Panc1 (cell line): Measurements from ENCODE around the gene MAD1L1. TPM values are rescaled to one million over a fixed set of nuclear protein-coding genes. Genes with fewer than 3 reads are reported as not detected.
"Not testable (repeated sequence)": the region's sequence is repeated elsewhere in the genome, so short reads cannot be mapped to it uniquely, and the experiment has no call there.

ENCODE experiments used
- ATAC-seq: fragments of 200-7000 bp; cut with Tn5 transposase; 2 replicates; pipeline ENCODE4 v1.9.1; 2020; ENCODE audit warnings: mild to moderate bottlenecking, moderate library complexity
- BruUV-seq: library from RNA; stranded (reverse); fragments of 400-500 nt; replicated peaks from 2 replicates; lab custom pipeline; 2021; lab: Mats Ljungman, UMichigan
- CTCF ChIA-PET: fragments of 300-600 bp; sonication (Branson Sonifier 250); formaldehyde crosslinking; loops from one replicate; lab custom pipeline; 2022; ENCODE audit warnings: antibody characterized with exemption; lab: Charles Lee
- POLR2A ChIA-PET: fragments of 300-600 bp; sonication (Branson Sonifier 250); formaldehyde crosslinking; loops from one replicate; lab custom pipeline; 2022; ENCODE audit warnings: antibody characterized with exemption; lab: Charles Lee
- DNase-seq: peaks from one replicate; pipeline ENCODE4 v3.0.0-alpha.2; 2010; ENCODE audit warnings: low read depth, low spot score
- H3K27ac ChIP-seq: 2 replicates; pipeline ENCODE4 v1.5.1; 2011; ENCODE audit warnings: mild to moderate bottlenecking, low read length, inconsistent platforms
- H3K27me3 ChIP-seq: fragments of 200-500 bp; sonication (Bioruptor generic); 2 replicates; pipeline ENCODE4 v1.6.0; 2014; ENCODE audit warnings: low read length, inconsistent platforms; ENCODE audit not compliant: control insufficient read depth, insufficient read depth
- H3K36me3 ChIP-seq: fragments of 200-500 bp; sonication (Bioruptor generic); 2 replicates; pipeline ENCODE4 v1.5.1; 2014; ENCODE audit warnings: inconsistent platforms, mild to moderate bottlenecking, low read length, moderate library complexity; ENCODE audit not compliant: control insufficient read depth, insufficient read depth
- H3K4me1 ChIP-seq: 2 replicates; pipeline ENCODE4 v1.5.1; 2011; ENCODE audit warnings: inconsistent platforms, mild to moderate bottlenecking, low read length, moderate library complexity; ENCODE audit not compliant: control insufficient read depth, insufficient read depth
- H3K4me3 ChIP-seq, 2 experiments: 2 replicates each; pipeline ENCODE4 v1.5.1; 2011 to 2012; ENCODE audit warnings: low read depth in 2 of 2, low read length in 2 of 2, mild to moderate bottlenecking in 2 of 2, inconsistent platforms in 1 of 2, moderate library complexity in 1 of 2
- H3K9me3 ChIP-seq: fragments of 200-500 bp; sonication (Bioruptor generic); 2 replicates; pipeline ENCODE4 v1.5.1; 2014; ENCODE audit warnings: low read depth, mild to moderate bottlenecking, inconsistent platforms, low read length, moderate library complexity; ENCODE audit not compliant: control insufficient read depth, insufficient read depth
- CTCF ChIP-seq: fragments of 450-650 bp; IDR thresholded peaks from 2 replicates; pipeline ENCODE4 v1.5.1; 2017; ENCODE audit warnings: mild to moderate bottlenecking
- POLR2AphosphoS5 ChIP-seq: IDR thresholded peaks from 2 replicates; pipeline ENCODE4 v1.6.1; 2012; ENCODE audit warnings: mild to moderate bottlenecking, low read depth, low read length, moderate library complexity
- SIN3A ChIP-seq: IDR thresholded peaks from 2 replicates; pipeline ENCODE4 v1.6.1; 2012; ENCODE audit warnings: low read depth, mild to moderate bottlenecking, low read length, moderate library complexity, borderline replicate concordance; ENCODE audit not compliant: insufficient read depth
- TCF7L2 ChIP-seq: IDR thresholded peaks from 2 replicates; pipeline ENCODE4 v1.6.1; 2011; ENCODE audit warnings: mild to moderate bottlenecking, low read depth, low read length, inconsistent platforms
- in situ Hi-C: cut with HindIII; loops from 2 replicates; pipeline ENCODE4 v1.10.0; 2016; ENCODE audit warnings: low sequenced_read_pairs, low pct_unique_long_range_greater_than_20kb
- intact Hi-C: fragments of 100-400 bp; cut with micrococcal nuclease; formaldehyde crosslinking; loops from one replicate; pipeline ENCODE4 v1.10.0; 2022; ENCODE audit not compliant: unreplicated experiment
- total RNA-seq: library from RNA; stranded (reverse); gene quantifications from one replicate; pipeline ENCODE4 v1.2.1, GENCODE V29; 2021; ENCODE audit not compliant: unreplicated experiment
- TF ChIP-seq, protein P1 (sequence below), 2 experiments: IDR thresholded peaks; 2 replicates each; pipeline ENCODE4 v1.6.1; 2011 to 2012; ENCODE audit warnings: low read depth in 2 of 2, control low read depth in 1 of 2, low read length in 1 of 2, mild to moderate bottlenecking in 1 of 2, moderate library complexity in 1 of 2; ENCODE audit not compliant: insufficient read depth in 1 of 2

MAD1L1 gene
- total RNA-seq, 1 experiment from 2014 or later, result 70.8 TPM

- Histone ChIP-seq H3K9me3 (no peaks in the 10 kb centered on the region), H3K36me3 (no peaks in the 10 kb centered on the region), H3K4me3 (no peak overlapping the region), H3K4me1 (no peaks in the 10 kb centered on the region), H3K27me3 (no peaks in the 10 kb centered on the region), H3K27ac (no peak overlapping the region)
- TF ChIP-seq TCF7L2 (no peak), POLR2AphosphoS5 (no peak), CTCF (no peak), SIN3A (no peak)
- TF ChIP-seq, protein P1, sequence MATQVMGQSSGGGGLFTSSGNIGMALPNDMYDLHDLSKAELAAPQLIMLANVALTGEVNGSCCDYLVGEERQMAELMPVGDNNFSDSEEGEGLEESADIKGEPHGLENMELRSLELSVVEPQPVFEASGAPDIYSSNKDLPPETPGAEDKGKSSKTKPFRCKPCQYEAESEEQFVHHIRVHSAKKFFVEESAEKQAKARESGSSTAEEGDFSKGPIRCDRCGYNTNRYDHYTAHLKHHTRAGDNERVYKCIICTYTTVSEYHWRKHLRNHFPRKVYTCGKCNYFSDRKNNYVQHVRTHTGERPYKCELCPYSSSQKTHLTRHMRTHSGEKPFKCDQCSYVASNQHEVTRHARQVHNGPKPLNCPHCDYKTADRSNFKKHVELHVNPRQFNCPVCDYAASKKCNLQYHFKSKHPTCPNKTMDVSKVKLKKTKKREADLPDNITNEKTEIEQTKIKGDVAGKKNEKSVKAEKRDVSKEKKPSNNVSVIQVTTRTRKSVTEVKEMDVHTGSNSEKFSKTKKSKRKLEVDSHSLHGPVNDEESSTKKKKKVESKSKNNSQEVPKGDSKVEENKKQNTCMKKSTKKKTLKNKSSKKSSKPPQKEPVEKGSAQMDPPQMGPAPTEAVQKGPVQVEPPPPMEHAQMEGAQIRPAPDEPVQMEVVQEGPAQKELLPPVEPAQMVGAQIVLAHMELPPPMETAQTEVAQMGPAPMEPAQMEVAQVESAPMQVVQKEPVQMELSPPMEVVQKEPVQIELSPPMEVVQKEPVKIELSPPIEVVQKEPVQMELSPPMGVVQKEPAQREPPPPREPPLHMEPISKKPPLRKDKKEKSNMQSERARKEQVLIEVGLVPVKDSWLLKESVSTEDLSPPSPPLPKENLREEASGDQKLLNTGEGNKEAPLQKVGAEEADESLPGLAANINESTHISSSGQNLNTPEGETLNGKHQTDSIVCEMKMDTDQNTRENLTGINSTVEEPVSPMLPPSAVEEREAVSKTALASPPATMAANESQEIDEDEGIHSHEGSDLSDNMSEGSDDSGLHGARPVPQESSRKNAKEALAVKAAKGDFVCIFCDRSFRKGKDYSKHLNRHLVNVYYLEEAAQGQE (IDR thresholded peaks at IDR 0.05; ENCODE audit: insufficient read depth in 1 of 2, low read depth in 2 of 2, low read length in 1 of 2), result no peak
- CTCF ChIA-PET, result no interaction called here
- in situ Hi-C loops (no loop called here), intact Hi-C loops (no loop called here)
- ATAC-seq (no peak), DNase-seq (no peak)
- BruUV-seq, result no TSS peak
- POLR2A ChIA-PET, result no interaction called here
Observed at GRCh38 chr7:2059964-2060700, 172.6 kb downstream of the MAD1L1 start.

- H3K27me3 ChIP-seq, intact Hi-C loops, CTCF ChIA-PET, H3K36me3 ChIP-seq, ATAC-seq, POLR2A ChIA-PET, H3K27ac ChIP-seq, BruUV-seq, H3K4me1 ChIP-seq, DNase-seq, H3K9me3 ChIP-seq, H3K4me3 ChIP-seq, in situ Hi-C loops: not testable (repeated sequence)
Observed at GRCh38 chr7:2058246-2058645, 174.5 kb downstream of the MAD1L1 start.

- ChIA-PET CTCF (no interaction called here), POLR2A (no interaction called here)
- in situ Hi-C loops (no loop called here), intact Hi-C loops (no loop called here)
- H3K9me3 ChIP-seq, result no peaks in the 10 kb centered on the region
- no peak overlapping the region for H3K27ac ChIP-seq
- no peaks in the 10 kb centered on the region for H3K36me3 ChIP-seq
- no peak for ATAC-seq
- H3K27me3 ChIP-seq, result no peaks in the 10 kb centered on the region
- DNase-seq, result no peak
- H3K4me3 ChIP-seq, result no peak overlapping the region
- TF ChIP-seq CTCF (no peak), POLR2AphosphoS5 (no peak), SIN3A (no peak)
- TF ChIP-seq, protein P1 (IDR thresholded peaks at IDR 0.05; ENCODE audit: insufficient read depth in 1 of 2, low read depth in 2 of 2, low read length in 1 of 2), result no peak
- BruUV-seq, result no TSS peak
- H3K4me1 ChIP-seq, result no peaks in the 10 kb centered on the region
Observed at GRCh38 chr7:2055956-2056355, 176.8 kb downstream of the MAD1L1 start.
